Fibroblast of pulmonary artery (primary cell): ENCODE data around the gene VPREB1.

ENCODE experiments used
- DNase-seq: peaks from one replicate; pipeline ENCODE4 v3.0.0-alpha.2; 2010; ENCODE audit warnings: low read depth
- H3K4me3 ChIP-seq: replicated peaks from 2 replicates; pipeline ENCODE4 v1.5.1; 2011; ENCODE audit warnings: low read depth, mild to moderate bottlenecking, control low read depth, low read length, moderate library complexity
- CTCF ChIP-seq: IDR thresholded peaks from 2 replicates; pipeline ENCODE4 v1.5.1; 2011; ENCODE audit warnings: mild to moderate bottlenecking, control low read depth, low read length, inconsistent platforms; ENCODE audit errors: missing control alignments

Gene VPREB1

DNA sequence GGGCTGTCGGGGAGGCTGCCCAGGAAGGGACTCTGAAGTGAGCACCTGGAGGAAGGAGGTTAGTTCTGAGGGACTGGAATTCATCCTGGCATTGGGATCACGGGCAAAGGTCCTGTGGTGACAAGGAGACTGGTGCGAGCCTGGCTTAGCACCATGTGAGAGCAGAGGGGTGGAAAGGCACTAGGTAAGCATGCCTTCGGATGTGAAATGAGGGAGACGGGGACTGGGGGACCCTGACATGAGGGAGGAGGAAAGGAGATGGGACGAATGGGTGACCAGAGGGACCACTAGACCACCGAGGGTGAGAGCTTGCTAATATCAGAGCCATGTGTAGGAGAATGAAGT is 3.1 kb upstream of the VPREB1 start:
- no peak overlapping the region for H3K4me3 ChIP-seq
- no peak for TF ChIP-seq CTCF
- DNase-seq = no peak

- TF ChIP-seq CTCF = no peak
- no peak overlapping the region for H3K4me3 ChIP-seq
- no peak for DNase-seq
Observed at GRCh38 chr22:22242488-22242887, 2.1 kb upstream of the VPREB1 start.

- no peak for TF ChIP-seq CTCF
- no peak overlapping the region for H3K4me3 ChIP-seq
- no peak for DNase-seq
Observed at GRCh38 chr22:22243033-22243680, 1.4 kb upstream of the VPREB1 start.

DNA sequence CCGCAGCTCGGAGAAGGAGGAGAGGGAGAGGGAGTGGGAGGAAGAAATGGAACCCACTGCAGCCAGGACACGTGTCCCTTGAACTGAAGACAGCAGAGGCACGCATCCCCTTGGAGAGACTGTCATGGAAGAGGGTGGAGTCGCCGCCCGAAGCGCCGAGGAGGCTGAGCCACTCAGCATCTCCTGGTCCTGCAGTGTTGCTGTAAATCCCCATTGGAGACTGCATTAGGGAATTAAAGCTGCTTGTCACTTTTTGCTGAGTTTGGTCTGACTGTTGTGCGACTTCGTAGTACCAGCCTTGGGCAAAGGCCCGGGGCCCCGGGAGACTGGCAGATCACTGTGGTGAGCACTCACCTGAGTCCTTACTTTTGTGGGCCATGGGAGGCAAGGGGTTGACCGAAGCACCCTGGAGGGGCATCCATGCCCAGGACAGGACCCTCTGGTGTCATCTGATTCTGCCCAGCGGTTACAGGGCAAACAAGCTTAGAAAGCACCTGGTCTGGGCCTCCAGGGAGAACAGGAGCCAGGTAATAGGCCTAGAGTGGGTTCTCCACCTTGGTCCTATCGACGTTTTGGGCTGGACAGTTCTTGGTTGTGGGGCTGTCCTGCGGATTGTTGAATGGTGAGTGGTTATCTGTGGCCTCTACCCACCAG is 797 bp downstream of the VPREB1 start:
- no peak for TF ChIP-seq CTCF
- no peak for DNase-seq
- H3K4me3 ChIP-seq = no peak overlapping the region

DNA sequence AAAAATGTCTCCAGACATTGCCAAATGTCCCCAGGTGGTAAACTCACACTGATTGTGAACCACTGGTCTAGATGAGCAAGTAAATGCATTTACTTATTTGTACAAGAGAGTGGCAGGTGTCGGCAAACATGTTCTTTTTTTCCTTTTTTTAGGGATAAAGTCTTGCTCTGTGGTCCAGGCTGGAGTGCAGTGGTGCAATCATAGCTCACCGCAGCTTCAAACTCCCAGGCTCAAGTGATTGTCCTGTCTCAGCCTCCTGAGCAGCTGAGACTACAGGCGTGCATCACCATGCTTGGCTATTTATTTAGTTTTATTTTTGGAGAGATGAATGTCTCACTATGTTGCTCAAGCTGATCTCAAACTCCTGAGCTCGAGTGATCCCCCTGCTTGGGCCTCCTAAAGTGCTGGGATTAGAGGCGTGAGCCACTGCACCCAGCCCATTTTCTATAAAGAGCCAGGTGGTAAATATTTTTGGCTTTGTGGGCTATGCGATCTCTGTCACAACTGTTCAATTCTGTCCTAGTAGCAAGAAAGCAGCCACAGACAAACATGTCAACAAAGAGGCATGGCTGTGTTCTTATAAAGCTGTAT is 1.4 kb downstream of the VPREB1 start:
- DNase-seq = no peak
- no peak overlapping the region for H3K4me3 ChIP-seq
- TF ChIP-seq CTCF = no peak

DNA sequence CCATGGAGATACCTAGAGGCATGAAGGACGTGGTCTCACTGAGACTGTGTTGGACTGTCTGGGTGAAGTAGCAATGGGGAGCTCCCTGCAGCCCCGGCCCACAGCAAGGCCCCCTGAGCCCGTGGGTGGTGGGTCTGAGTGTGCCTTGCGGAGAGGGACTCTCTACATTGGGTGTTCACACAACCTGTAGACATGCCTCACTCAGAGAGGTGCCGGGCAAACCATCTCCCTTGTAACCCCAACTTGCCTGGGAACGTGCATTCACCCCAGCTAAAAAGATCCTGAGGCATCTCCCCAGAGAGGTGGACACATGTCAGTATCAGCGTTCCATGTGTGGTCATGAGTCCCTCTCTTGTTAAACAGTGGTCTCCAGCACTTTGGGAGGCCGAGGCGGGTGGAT is 2.1 kb downstream of the VPREB1 start:
- TF ChIP-seq CTCF = no peak
- no peak for DNase-seq
- H3K4me3 ChIP-seq = no peak overlapping the region
